ENCODE measurements around the gene SLIT2. TPM values are rescaled to one million over a fixed set of nuclear protein-coding genes. Genes with fewer than 3 reads are reported as not detected.

SLIT2 gene
- total RNA-seq, 3 donors from 2014 or later, result 15.7 to 20.3 (median 15.8) TPM

GRCh38 chr4:20298455-20298854, 46.8 kb downstream of the SLIT2 start:
- H3K4me1 ChIP-seq, result no peaks in the 10 kb centered on the region
- intact Hi-C loops (cut with DNase I; ENCODE audit: low total_unique reads), result no loop called here
- no peak overlapping the region for H3K27ac ChIP-seq
- no peaks in the 10 kb centered on the region for H3K36me3 ChIP-seq
- no peak overlapping the region for H3K4me3 ChIP-seq
- no peaks in the 10 kb centered on the region for H3K27me3 ChIP-seq
- H3K9me3 ChIP-seq, result no peaks in the 10 kb centered on the region
- no peak for DNase-seq (ENCODE audit: low spot score in 2 of 2)
- no peak for TF ChIP-seq POLR2AphosphoS5 (IDR thresholded peaks at IDR 0.05)
- no peak for TF ChIP-seq POLR2A (IDR thresholded peaks at IDR 0.05)
- no peak for TF ChIP-seq CTCF (IDR thresholded peaks at IDR 0.05)

DNA sequence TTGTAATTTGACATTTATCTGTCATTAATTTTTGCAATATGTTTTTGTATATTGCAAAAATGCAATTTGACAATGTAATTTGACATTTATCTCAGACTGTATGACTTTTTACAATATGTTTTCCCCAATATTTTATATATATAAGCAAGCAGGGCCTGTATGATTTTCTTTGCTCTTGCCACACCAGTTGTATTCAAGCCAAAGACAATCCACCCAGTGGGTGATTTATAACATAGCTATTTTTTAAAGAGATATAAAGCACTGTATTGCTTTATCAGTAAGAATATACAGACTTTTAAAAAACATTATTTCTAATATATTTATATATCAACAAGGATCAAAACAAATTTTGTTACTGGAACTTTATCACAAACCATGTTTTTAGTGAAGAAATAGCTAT, 47.3 kb downstream of the SLIT2 start:
- no peaks in the 10 kb centered on the region for H3K27me3 ChIP-seq
- H3K4me1 ChIP-seq, result no peaks in the 10 kb centered on the region
- intact Hi-C loops (cut with DNase I; ENCODE audit: low total_unique reads), result no loop called here
- no peaks in the 10 kb centered on the region for H3K36me3 ChIP-seq
- no peak overlapping the region for H3K27ac ChIP-seq
- TF ChIP-seq POLR2AphosphoS5 (IDR thresholded peaks at IDR 0.05) (no peak), POLR2A (IDR thresholded peaks at IDR 0.05) (no peak), CTCF (IDR thresholded peaks at IDR 0.05) (no peak)
- H3K4me3 ChIP-seq, result no peak overlapping the region
- no peak for DNase-seq (ENCODE audit: low spot score in 2 of 2)
- no peaks in the 10 kb centered on the region for H3K9me3 ChIP-seq

GRCh38 chr4:20299515-20299914, 47.8 kb downstream of the SLIT2 start:
- no peaks in the 10 kb centered on the region for H3K4me1 ChIP-seq

DNA sequence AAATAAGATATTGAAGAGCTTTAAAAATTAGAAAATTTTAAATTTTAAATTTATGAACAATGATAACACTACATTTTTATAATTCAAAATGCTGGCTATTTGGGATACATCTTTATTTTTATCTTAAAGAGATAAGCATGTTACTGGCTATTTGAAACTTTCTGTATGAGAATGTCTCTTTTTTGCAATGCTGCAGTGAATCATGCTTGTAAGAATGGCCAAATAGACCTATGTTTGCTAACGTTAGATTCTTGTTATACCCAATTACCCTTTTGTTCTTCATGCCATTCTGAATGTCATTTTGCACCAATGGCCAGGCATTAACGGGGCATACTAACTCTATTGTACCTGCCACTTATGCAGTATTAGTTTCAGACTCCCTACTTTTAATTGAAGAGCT, 49.5 kb downstream of the SLIT2 start:
- H3K27me3 ChIP-seq, result no peaks in the 10 kb centered on the region
- no peak overlapping the region for H3K27ac ChIP-seq
- H3K36me3 ChIP-seq, result no peaks in the 10 kb centered on the region
- TF ChIP-seq POLR2AphosphoS5 (IDR thresholded peaks at IDR 0.05) (no peak), POLR2A (IDR thresholded peaks at IDR 0.05) (no peak), CTCF (IDR thresholded peaks at IDR 0.05) (no peak)
- H3K9me3 ChIP-seq, result no peaks in the 10 kb centered on the region
- no peak overlapping the region for H3K4me3 ChIP-seq
- intact Hi-C loops (cut with DNase I; ENCODE audit: low total_unique reads), result no loop called here
- no peak for DNase-seq (ENCODE audit: low spot score in 2 of 2)
- no peaks in the 10 kb centered on the region for H3K4me1 ChIP-seq

More at GRCh38 chr4:20299515-20299914, 47.8 kb downstream of the SLIT2 start:
- H3K27ac ChIP-seq, result no peak overlapping the region
- no peaks in the 10 kb centered on the region for H3K27me3 ChIP-seq
- no peaks in the 10 kb centered on the region for H3K36me3 ChIP-seq
- TF ChIP-seq CTCF (IDR thresholded peaks at IDR 0.05), result no peak
- no peak for TF ChIP-seq POLR2A (IDR thresholded peaks at IDR 0.05)
- TF ChIP-seq POLR2AphosphoS5 (IDR thresholded peaks at IDR 0.05), result no peak
- H3K4me3 ChIP-seq, result no peak overlapping the region
- no peaks in the 10 kb centered on the region for H3K9me3 ChIP-seq
- no peak for DNase-seq (ENCODE audit: low spot score in 2 of 2)
- intact Hi-C loops (cut with DNase I; ENCODE audit: low total_unique reads), result no loop called here
